Measurements from ENCODE around the gene FBXW8.

FBXW8 gene

DNA sequence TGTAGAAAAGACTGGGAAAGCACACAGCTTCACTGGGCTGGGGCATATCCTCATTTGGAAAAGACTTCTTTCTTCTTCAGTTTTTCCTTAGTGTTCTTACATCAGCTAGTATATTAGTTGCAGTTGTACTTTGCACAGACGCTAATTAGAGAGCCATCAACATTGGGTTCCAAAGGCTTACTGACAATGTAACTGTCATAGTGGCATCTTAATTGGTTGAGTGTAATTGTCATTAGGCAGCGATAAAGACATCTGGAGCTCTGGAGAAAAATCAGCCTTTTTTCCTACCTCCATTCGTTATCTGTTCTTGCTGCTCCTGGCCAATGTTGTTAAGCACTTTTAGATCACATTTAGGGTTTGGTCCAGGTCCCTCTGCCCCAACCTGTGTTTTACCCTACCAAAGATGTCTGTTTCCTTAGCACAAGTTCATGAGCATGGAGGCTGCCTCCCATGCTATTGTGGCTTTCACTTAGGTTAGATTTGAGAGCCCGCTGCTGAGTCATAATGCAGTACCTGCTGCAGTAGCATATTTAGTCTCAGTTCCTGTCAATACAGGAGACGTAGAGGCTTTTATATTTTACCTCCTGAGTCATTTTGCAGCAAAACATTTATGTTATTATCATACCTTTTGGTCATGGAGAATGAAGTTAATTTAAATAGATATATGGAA lies 49.2 kb downstream of the FBXW8 start:
- DNase-seq, result peak; percentile 62

GRCh38 chr12:116962197-116962596 lies 51.4 kb downstream of the FBXW8 start:
- DNase-seq, result peak; percentile 36

GRCh38 chr12:116962783-116963356 lies 52.1 kb downstream of the FBXW8 start:
- peak; percentile 12 for DNase-seq

GRCh38 chr12:116964054-116965050 lies 53.6 kb downstream of the FBXW8 start:
- no peak for DNase-seq

GRCh38 chr12:116968986-116969385 lies 58.2 kb downstream of the FBXW8 start:
- peak; percentile 45 for DNase-seq

DNA sequence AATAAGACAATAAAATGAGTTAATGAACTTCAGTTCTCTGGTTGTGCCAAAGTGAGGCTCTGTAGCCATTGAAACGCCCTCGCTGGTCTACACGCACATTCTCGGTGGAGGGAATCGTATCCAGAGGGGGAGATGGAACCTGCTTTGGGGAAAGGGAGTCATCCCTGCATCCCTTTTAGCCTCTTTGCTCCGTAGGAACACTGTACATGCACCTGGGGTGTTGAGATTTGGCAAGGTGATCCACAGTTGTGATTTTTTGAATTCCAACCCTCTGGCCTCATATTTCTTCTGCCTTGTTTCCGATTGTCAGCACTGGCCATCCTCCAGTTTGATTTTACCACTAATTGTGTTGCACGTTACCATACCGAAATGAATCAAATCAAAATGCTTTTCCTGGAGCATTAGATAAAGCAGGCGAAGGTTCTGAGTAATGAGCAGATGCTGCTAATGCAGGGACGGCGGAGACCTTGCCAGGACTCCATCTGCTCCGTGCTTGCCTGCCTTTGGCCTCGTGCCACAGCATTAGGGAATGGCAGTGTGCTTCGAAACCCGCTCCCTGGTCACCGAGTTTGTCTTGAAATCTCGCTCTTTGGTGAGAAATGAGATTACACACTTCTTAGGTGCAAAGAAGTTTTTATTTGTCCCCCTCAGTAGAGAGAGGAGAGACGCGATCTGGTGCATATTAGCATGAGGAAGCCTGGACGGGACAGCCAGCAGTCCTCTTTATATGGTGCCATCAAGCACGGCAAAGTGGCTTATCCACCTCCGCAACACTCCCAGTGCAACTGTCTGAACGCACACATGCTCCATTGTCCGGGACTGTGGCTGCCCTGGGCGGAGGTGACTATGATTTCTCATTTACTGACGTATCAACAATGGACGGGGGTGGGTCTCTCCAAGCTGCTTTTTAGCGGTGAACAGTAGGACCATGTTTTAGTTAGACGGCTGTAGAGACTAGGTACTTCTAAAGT lies 59.1 kb downstream of the FBXW8 start:
- DNase-seq, result peak; percentile 47

DNA sequence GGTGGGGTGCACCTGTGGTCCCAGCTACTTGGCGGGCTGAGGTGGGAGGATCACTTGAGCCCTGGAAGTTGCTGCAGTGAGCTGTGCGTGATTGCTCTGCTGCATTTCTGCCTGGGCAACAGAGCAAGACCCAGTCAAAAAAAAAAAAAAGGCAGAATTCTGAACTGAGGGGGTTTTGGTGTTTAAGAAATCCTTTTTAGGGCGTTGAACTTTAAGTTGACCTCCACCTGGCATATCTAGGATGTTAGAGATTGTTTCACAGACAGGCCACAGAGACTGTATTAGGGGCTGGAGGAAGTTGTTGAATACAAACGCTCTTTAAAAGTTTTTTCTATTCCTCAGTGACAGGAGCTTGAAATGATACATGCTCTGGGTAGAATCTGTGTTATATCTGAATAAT lies 60.5 kb downstream of the FBXW8 start:
- DNase-seq, result no peak

DNA sequence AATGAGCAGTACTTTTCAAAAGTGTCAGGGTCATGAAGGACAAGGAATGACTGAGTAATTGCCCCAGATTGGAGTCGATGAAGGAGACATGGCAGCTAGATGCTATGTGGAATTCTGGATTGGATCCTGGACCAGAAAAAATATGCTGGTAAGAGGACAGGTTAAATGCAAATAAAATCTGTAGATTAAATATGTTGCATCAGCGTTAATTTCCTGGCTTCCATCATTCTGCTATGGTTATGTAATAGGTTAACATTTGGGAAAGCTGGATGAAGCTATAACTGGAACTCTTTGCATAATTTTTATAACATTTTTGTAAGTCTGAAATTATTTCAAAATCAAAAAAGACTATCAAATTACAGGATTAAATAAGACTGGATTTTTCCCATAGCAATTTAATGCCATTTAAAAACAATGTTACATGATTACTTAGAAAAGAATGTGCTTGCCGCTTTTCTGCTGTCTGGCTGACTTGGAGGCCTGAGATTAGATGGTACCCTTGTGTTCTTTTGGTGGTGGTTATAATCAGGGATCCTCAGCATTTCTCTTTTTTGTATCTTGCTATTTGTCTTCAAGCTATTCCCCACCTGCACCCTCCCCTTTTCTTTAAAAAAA lies 65.1 kb downstream of the FBXW8 start:
- no peak for DNase-seq

DNA sequence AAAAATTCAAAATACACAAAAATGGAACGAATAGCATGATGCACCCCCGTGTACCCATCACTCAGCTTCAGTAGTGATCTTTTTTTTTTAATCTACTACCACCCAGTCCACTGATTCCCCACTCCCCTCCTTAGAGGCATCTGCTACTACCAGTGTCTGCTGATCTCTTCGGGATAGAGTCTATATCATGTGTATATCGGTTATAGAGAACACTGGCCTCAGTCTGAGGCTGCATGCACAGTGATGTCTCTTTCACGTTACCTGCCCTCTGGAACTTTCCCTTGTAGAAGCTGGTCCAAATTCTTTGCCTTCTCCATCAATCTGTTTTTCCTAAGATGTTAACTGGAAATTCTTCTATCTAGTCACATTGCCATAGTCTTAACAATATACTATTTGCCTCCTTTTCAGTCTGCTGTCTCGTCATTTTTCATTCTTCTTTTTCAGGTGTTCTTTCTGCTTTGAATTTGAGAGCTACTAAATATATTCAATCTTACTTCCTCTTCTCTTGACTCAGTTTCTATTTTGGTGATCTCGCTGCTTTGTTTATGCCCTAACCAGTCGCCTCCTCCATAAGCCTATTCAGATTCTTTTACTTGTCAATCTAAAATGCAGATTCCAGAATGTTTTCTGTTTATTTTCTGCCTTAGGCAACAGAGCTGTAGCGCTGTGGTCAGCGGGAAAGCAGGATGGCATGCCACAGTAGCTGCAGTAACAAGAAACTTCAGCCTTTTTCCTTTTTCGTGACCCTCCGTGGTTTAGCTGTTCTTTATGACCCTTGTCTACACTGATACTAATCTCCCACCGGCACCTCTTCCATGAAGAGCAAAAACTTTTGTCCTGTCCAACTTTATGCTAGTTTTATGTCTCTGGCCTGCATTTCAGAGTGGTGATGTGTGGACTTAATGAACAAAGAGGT lies 67.0 kb downstream of the FBXW8 start:
- no peak for DNase-seq

DNA sequence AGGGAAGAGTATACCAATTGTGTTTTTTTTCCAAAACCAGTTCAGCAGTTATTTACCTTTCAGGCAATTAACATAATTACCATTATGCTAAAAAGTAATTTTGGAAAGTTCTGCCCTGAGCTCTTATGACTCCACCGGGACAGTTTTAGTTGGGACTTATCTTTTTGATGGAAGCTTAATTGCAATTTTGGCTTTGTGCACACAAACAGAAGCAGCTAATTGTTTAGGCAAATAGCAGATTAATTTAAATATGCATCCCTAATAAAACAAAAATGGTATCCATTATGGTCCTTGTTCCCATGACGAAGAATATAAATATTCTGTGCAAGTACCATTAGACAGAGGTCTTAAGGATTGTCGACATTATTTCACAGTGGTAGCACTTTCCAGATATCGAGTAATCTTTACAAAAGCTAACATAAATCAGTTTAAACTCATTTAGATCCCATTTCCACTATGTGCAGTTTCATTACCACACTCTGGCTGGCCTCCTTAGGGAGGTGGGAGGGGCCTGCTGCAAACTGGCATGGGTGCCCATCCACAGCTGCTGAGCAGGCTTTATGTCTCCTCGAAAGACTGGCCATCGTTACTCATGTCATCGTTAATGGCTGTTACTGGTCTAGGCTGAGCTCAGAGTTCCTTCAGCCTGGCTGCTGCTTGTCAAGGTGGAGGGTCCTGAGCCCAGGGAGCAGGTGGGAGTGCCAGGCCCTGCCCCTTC lies 68.2 kb downstream of the FBXW8 start:
- DNase-seq, result no peak

DNA sequence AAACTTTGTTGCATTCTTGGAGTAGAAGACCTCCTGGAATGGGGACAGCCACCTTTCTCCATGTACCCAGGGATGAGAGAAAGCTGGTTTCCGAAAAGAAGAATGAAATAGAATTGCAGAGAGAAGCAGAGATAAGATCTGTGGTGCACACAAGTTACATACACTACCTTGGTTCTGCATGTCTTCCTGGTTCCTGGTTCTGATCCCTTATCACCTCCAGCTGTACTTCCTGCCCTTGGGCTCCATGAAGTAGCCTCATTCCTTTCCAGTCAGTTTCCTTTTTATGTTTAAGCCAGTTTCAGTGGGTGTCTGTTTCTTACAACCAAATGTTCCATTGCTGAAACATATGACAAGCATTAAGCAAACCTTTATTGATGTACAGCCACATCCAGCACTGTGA lies 69.3 kb downstream of the FBXW8 start:
- DNase-seq, result no peak

DNA sequence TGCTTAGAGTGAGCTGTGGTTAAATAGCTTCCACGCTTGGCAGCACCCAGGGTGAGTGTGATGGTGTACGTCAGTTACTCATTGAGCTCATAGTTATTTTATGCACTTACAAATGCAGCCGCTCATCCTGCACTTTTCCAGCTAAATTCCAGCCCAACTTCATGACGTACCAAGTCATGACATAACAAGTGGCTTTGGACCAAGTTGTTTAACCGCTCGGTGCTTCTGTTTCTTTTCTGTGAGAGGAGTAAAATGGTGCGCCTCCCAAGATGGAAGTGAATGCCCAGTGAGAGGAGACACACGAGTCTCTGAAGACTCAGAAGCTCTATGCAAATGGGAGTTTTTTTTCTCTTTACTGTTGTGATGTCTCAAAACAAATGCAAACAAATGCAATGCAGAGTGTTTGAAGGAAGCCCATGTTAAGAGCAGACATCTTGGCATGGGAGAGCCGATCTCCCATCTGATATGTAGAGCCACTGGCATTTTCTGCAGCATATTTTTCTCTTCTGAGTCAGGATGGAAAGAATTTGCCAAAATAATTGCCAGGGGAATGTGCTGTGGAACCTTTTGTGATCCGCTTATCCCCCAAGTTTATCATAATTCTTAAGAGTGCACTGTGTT lies 72.2 kb downstream of the FBXW8 start:
- no peak for DNase-seq

DNA sequence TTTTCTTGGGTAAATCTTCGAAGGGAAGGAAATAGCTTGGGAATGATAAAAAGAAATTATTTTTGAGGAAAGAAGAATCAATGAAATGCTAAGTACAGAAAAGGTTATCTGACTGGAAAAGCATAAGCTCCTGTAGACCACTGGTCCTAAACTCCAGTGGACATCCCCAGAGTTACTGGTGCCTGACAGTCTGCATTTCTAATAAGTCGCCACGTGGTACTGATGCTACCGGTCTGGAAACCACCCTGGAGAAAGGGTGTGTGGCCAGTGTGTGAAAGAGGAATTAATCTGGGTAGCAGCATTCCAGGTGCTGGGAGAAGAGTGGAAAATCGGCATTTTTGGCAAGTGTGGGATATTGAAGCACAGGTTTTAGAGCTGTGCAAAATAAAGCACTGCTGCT lies 73.3 kb downstream of the FBXW8 start:
- no peak for DNase-seq

GRCh38 chr12:116990329-116990728 lies 79.6 kb downstream of the FBXW8 start:
- DNase-seq, result no peak

DNA sequence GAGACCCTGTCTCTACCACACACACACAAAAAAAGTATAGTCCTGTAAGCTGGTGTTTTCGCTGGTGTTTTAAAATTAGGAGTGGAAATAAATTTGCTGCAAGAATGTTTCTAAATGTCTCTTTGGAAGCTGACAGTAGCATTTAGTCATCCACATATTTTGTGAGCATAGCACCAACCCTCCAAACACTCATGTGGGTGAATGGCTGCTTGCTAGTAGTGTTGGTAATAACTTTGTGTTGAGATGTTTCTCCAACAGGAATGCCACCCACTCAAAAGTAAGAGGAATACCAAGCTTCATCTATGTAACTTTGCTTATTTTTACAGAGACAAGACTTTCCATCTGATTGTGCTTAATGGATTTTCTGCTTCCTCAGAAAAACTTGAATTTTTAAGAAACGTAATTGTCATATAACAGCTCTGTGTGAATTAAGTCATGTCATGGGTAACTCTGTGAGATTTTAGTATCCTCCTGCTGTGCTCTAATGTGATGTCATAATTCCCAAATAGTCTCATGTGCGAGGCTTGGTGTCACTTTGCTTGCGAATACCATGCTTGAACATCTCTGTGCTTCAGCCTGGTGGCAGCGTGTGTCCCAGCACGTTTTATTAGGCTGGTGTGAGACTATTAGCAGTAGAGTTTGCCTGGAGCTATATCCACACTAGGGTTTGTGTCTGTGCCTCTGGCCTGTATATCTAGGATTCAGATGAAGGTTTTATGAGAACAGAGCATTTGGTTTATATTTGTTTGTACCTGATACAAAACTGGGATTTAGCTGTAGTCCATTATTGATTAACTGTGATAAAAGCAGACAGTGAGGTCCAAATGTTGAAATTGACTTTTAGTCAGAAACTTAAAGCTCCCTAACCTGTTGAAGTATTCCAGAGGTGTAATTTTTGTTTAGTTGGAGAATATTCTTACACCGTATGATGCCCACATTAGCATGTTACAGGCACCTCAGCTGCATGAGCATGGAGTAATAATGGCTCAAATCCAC lies 80.5 kb downstream of the FBXW8 start:
- no peak for DNase-seq

DNA sequence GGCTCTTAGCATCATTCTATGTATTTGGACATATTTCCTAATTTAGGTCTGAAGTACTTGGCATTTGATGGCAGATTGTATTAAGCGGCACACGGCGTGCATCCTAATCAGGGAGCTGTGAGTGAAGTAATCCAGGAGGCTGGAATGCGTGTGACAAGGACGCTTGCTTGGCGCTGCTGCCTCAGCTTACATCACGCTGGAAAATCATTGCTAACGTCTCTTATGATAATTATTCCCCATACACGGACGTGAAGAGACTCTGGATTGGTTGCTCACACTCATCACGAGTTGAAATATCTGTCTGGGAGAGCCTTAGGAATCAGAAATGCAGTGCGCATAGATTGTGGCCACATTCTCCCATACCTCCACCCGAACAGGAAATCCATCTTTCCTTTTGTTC lies 85.3 kb downstream of the FBXW8 start:
- no peak for DNase-seq

- DNase-seq, result no peak
Measured at GRCh38 chr12:116996621-116997020, 85.9 kb downstream of the FBXW8 start.

DNA sequence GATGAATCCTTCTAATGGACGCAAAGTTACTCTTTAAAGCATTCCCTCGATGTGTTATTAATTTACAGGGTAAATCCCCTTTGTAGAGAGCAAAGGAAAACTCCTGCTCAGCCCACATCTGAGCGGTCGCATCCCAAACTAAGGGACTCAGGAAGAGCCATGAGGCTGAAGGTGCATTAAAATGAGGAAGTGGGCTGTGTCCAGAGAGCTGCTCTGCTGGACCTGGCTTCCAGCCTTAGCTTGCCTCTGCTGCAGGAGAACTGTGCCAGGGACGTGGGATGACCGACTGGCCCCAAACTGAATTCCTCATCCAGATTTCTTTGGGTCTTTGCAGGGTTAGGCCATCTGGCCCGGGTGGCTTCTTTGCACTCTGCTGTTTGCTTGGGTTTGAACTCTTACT lies 88.3 kb downstream of the FBXW8 start:
- DNase-seq, result no peak
